Measurements from ENCODE around the gene ZNF439.
"Not testable (repeated sequence)": the region's sequence is repeated elsewhere in the genome, so short reads cannot be mapped to it uniquely, and the experiment has no call there.

Gene ZNF439

DNA sequence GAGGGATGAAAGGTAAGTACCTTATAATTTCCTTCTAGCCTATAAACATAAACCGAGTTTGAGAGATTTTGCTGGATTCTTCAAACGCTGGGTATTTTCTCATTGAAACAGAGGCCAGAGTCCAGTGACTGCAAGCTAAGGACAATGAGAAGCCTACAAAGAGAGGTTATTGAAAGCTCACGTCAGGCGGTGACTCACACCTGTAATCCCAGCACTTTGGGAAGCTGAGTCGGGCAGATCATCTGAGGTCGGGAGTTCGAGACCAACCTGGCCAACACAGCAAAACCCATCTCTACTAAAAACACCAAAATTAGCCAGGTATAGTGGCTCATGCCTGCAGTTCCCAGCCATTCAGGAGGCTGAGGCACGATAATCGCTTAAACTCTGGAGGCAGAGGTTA, 24.1 kb downstream of the ZNF439 start:
- no peak for DNase-seq

DNA sequence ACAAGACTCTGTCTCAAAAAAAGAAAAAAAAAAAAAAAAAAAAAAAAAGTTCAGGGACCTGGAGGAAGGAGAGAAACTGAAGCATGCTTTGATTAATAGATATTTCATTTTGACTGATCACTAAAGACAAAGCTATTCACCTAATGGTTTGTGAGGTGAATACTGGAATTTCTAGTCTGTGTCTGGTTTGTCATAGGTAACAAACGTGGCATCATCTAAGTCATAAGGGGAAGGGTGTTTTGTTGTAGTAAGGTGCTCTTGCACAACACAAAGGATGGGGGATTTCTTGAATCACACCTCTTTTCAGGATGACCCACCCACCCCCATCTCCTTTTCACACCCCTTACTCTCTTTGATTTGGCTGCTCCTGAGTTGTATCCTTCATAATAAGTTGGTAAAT, 25.2 kb downstream of the ZNF439 start:
- no peak for DNase-seq

DNA sequence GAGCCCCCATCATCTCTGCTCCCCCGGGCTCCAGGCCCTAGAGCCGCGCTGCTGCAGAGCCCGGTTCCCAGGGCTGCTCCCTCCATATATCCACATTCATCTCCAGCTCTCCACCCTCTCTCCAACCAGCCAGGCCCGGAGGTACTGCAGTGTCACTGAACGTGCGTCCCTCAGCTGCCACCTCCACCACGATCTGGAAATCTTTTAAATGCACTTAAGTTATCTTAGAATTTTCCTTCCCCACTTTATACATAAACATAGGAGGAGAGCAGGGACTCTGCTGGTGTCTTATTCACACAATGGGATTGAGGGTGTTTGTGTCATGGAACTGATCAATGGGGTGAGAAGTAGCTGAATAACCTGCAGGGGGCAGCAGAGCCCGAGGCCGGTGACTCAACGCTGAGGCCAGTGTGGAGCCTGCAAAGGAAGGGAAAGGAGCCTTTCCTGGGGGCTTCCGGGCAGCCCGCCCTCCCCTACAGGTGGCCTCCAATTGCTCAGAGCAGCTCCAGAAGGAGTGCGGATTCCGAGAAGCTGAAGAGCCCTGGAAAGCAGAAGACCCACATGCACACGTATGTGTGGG, 31.3 kb downstream of the ZNF439 start:
- not testable (repeated sequence) for DNase-seq

DNA sequence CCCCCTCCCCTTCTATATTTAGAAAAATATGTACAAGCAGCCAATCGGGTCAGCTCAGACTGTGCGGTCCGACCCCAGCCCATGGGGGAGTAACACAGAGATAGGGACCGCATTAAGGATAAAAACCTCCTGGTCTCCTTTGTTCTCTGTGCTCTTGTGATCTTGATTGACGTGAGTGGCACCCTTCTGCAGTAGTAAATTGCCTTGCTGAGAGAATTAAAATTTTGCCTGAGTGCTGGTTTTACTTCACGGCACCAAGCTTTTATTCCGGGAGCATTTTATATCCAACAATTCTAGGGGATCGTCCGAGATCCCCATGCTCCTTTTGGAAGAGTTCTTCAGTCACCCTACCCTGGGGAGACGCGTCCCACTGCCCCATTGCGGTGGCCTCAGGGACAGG, 32.1 kb downstream of the ZNF439 start:
- DNase-seq, result no peak

DNA sequence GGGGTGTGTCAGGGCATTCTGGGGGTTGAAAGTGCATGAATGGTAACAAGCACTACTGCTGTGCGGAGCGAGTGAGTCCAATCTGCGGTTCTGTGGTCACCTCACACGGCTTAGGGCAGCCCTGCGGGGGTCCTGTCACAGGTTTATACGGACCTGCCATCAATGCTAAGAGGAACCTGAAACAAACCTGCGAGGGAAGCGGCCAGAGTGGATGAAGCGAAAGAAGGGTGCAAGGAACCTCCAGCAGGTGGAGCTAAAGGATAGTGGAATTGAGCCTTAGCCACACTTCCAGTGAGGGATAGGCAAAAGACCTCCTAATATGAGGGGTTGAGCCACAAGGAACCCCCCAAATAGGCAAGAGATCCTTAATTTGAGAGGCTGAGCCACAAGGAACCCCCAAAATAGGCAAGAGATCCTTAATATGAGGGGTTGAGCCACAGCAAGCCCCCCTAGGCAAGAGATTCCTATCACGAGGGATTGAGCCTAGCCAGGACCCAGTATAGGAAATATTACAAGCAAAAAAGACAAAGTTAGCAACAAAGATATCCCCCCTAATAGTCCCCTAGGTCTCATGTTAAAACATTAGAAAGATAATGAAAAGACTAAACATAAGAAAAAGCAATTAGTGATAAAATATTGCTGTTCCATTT, 32.8 kb downstream of the ZNF439 start:
- DNase-seq, result peak; percentile 52

DNA sequence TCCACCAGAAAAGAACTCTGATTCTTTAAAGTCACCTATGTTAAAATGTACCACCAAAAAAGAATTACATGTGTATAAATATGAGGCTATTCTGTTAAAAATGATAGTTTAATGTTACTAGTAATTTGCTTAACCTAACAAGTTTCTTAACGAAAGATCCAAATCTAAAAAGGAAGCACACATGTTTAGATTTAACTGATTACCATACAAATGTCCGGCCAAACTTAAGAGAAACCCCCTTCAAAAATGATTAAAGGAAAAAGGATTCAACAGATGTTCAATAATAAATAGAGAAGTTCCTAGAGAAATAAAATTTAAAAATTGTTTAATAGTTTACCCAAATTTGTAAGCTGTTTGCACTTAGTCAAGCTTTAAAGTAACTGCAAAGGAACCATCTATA, 34.1 kb downstream of the ZNF439 start:
- no peak for DNase-seq

DNA sequence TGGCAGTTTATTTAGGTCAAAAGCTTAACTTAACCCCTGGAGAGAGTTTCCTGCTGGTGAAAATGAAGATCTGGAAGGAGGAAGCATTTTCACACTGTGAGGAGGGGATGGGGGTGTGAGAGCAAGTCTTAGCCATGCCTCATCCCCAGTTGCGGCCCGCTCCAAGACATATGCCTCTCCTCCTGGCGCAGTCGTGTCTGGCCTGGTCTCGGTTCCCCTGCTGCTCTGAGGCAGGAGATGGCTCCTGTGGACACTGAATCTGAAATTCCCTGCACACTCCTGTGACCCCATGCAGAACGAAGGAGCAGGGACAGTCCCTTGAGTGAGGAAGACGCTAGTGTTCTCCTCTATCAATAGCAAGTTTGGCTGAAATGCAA, 38.7 kb downstream of the ZNF439 start:
- peak; percentile 25 for DNase-seq

DNA sequence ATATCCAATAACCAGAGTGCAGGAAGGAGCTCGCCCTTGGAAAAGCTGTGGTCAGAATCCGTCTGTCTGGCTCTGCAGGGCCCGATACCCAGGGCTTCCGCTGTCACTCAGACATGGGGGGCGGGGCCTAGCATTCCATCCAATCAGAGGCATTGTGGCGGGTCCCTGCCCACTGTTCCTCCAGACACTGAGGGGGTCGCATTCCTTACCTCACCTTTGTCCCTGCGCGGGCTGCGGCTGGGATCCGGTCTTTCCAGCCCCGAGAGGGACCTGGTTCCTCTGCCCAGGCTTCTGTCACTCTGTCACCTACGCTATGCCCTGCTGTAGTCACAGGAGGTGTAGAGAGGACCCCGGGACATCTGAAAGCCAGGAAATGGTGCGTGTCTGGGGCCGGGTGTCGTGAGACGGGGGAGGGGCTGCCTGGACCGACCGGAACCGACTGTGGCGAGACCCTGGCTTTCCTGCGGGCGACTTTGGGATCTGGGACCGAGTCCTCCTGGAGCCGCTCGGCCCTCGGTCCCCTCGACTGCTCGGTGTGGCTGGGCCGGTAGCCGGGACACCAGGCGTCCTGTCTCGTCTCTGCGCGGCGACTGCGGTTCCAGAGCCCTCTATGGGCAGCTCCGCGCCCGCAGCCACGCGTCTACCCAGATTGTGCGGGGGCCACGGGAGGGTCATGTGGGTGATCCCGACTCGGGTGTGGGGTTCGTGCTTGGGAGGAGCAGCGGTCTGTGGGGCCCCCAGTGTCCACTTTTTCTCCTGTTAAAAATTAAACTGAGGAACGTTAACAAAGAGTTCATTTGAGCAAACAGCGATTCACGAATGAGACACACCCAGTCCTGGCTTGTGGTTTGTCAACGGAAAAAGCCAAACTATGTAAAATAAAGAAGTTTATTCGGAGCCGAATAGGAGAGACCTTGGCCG, 39.3 kb downstream of the ZNF439 start, which contains the start of gene ZNF69:
Gene ZNF69, plus strand, starts transcription at position 172 of the 921 bp plus-strand sequence. Its CDS starts 142 bp downstream, at position 314.
- peak; percentile 85 for DNase-seq

DNA sequence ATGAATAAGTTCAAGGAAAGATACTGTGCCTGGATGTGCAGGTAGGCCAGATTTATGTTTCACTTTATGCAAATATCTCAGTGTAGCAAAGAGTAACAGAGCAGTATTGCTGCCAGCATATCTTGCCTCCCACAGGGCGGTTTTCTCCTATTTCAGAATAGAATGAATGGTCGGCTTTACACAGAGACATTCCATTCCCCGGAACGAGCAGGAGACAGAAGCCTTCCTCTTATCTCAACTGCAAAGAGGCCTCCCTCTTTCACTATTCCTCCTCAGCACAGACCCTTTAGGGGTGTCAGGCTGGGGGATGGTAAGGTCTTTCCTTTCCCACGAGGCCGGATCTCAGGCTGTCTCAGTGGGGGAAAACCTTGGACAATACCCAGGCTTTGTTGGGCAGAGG, 41.4 kb downstream of the ZNF439 start:
- not testable (repeated sequence) for DNase-seq

DNA sequence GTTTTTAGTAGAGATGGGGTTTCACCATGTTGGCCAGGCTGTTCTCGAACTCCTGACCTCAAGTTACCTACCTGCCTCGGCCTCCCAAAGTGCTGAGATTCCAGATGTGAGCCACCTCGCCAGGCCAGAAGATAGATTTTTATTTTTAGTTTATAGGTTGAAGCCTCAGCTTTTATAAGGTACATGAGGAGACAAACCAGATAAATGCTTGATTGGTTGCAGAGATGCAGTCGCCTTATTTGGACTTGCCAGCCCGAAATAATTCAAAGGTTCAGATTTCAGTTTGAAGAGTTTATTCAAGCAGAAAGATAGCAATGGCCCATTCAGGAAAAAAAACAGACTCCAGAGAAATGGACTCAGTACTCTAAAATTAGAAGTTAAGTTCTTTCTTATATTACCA, 42.1 kb downstream of the ZNF439 start:
- DNase-seq, result no peak

DNA sequence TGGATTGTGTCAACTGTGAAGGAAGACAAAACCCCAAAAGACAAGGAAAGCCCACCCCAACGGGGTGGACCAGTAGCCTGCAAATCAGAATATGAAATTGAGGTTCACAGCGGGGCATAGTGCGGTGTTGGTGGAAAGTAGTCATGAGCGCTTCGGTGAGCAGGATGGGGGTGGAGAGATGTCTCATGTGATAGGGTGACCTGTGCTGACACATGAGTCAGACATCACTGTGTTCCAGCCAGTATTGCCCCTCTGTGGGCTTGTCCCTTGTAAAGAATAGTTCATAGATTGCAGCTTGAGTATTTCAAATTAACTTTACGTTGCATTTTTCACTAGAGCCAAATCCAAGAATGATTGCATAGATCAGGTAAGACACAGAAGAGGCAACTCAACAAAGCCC, 46.3 kb downstream of the ZNF439 start:
- DNase-seq, result no peak

DNA sequence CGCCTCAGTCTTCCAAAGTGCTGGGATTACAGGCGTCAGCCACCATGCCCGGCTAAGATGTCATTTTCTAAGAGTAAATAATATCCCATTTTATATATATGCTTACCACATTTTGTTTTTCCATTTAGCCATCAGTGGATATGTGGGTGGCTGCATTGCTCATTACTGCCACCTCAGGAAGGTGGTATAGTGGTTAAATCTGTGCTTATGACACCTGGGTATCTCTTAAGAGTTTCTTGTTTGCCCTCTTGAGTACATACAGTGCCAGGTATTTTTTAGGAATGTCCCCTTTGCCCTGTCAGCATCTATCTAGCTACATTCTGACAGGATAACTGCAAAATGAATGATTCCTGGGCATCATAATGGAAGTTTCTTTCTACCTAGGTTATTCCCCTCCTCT, 53.7 kb downstream of the ZNF439 start:
- DNase-seq, result no peak

DNA sequence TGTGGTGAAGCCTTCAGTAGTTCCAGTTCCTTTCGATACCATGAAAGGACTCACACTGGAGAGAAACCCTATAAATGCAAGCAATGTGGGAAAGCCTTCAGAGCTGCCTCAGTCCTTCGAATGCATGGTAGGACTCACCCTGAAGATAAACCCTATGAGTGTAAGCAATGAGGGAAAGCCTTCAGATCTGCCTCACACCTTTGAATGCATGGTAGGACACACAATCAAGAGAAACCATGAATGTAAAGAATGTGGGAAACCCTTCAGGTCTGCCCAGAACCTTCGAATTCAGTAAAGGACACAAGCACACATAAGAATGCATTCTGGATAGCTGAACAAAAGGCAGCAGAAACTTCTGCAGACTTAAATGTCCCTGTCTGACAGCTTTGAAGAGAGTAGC, 57.4 kb downstream of the ZNF439 start:
- DNase-seq, result no peak

DNA sequence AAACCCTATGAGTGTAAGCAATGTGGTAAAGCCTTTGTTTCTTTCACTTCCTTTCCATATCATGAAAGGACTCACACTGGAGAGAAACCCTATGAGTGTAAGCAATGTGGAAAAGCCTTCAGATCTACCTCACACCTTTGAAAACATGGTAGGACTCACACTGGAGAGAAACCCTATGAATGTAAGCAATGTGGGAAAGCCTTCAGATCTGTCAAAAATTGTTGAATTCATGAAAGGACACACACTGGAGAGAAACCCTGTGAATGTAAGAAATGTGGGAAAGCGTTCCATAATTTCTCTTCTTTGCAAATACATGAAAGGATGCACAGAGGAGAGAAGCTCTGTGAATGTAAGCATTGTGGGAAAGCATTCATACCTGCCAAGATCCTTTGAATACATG, 63.4 kb downstream of the ZNF439 start:
- not testable (repeated sequence) for DNase-seq

DNA sequence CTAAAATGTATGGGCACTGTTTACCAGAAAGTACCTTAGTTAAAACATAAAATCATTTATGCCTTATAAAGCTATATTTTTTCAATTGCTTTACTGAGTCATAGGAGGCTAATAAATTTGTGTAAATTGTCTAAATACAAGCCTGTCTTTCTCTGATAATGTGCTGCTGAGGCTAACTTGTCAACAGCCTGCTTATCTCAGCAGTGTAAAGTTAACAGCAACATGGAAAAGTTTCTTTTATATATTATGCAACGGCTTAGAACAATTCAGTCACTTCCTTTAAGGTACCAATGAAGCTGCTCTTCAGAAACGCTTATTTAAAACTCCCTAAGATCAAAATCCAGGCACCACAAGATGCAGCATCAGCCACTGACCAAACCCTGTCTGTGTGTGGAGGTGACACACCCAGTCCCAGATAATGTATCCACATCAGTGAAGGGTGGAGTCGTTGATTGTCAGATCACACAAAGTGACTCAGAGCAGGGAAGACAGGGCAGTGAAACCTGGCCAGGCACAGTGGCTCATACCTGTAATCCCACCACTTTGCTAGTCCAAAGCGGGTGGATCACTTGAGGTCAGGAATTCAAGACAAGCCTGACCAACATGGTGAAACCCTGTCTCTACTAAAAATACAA, 66.0 kb downstream of the ZNF439 start:
- not testable (repeated sequence) for DNase-seq
